ENCODE data around the gene ANKRD33B.
"Not testable (repeated sequence)": the region's sequence is repeated elsewhere in the genome, so short reads cannot be mapped to it uniquely, and the experiment has no call there.

ANKRD33B gene

DNA sequence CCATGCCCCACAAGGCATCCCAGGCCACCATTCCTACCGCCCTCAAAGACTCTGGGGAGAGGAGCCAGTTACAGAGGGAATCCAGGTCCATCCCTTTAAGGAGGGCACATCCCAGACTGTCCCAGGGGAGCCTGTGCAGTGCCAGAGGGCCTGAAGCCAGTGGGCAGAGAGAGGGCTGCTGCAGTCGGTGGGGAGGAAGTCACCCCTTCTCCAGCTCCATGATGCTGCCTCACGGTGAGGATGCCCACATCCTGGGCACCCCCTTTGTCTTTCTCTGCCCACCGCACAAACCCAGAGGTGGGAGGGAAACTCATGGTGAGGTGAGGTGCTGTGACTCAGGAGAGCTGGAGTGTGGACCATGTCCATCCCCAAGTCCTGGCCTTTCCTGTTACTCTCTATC, 26.2 kb upstream of the ANKRD33B start:
- no peak for DNase-seq

- DNase-seq, result no peak
Observed at GRCh38 chr5:10538103-10538788, 25.6 kb upstream of the ANKRD33B start.

DNA sequence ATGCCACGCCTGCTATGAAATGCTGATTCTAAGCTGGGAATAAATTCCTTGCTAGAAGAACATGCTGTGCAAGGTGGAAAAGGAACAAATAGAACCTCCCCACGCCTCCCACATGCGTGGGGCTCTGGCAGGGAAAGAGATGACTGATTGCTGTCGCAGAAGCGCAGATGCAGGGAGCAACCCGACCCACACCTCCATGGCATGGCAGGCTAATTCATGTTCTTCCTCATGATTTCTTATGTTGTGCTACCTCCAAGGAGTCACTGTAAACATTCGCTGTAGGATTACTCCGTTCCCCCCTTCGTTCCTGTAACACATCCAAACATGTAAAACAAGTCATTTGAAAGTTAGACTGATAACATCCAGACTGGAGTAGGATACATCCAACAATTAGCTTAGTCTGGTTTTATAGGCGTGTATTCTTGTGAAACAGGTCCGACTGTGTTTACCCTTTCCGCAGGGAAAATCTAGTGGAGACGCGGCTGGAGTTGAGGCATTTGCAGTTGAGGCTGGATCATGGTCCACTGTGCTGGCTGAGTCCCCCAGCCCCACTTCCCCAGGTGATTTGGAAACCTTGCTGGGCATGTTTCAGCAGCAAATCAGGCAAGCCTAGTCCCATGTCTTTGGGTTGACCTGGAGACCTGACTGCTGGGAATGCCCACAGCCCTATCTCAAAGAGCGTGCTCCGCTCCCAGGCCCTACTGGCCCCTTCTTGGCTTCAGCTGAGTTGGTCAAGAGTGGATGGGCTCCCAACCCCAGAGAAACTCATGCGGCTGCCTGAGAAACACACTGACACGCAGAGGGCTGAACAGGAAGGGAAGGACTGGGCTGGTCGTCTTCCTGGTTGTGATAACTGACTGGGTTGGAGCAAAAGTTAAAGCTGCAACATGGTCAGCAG, 24.8 kb upstream of the ANKRD33B start:
- no peak for DNase-seq

DNA sequence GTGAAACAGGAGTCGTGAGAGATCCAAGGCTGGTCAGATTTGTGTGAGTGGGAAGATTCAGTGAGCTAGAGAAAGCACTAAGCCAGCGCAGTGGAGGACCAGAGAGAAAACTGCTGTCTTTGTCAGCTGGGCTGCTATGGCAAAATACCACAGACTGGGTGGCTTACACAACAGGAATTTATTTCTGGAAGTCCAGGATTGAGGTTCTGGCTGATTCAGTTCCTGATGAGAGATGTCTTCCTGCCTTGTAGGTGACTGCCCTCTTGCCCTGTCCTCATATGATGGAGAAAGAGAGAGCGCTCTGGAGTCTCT, 24.2 kb upstream of the ANKRD33B start:
- DNase-seq, result no peak

GRCh38 chr5:10540036-10540544, 23.8 kb upstream of the ANKRD33B start:
- DNase-seq, result no peak

GRCh38 chr5:10540951-10541646, 22.8 kb upstream of the ANKRD33B start:
- DNase-seq, result no peak

DNA sequence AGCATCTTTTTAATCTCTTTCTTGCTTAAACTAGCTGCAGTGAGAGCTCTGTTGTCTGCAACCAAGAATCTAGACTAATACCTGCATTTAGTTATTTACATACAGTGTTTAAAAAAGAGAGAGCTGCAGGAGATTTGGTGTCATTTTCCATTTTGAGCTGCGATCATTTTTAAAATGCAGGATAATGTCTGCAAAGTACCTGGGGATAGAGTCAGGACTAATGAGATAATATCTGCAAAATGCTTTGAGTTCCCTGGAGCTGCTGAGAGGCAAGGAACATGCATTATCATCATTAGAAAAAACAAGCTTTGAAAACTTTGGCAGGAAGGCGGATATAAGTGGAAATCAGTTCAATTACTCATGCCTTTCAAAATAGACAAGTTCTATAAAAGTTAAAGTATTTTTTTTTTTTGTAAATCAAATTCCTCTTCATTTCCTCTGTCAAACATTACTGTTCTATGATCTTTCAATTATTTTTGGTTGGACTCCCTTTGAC, 21.8 kb upstream of the ANKRD33B start:
- DNase-seq, result no peak

DNA sequence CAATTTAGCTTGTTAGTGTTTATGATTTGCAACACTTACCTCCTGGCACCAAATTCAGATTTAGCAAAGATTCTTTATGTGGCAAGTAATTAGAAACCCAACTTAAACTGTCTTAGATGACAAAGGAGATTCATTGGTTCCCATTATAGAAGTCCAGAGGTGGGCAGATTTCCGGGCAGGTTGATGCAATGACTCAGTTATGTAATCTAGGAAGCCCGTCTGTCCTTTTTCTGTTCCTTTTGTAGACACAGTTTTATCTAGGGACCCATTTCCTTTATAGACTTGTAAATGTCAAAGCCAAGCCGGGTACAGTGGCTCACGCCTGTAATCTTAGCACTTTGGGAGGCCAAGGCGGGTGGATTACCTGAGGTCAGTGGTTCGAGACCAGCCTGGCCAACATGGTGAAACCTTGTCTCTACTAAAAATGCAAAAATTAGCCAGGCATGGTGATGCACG, 20.3 kb upstream of the ANKRD33B start:
- no peak for DNase-seq

GRCh38 chr5:10545084-10545483, 18.8 kb upstream of the ANKRD33B start:
- DNase-seq, result no peak

DNA sequence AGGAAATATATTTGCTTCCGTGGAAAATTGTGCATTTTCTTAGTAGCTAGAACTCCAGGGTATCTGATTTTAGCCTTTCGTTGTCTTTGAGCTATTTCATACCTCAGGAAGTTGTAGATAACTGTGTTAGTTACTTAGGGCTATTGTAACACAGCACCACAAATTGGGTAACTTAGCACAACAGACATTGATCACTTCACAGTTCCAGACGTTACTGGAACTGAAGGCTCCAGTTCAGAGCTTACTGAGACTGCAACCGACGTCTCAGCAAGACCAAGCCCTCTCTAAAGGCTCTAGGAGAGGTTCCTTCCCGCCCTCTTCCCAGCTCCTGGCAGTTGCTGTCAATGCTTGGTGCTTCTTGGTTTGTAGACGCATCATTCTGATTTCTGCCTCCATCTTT, 17.7 kb upstream of the ANKRD33B start:
- no peak for DNase-seq

DNA sequence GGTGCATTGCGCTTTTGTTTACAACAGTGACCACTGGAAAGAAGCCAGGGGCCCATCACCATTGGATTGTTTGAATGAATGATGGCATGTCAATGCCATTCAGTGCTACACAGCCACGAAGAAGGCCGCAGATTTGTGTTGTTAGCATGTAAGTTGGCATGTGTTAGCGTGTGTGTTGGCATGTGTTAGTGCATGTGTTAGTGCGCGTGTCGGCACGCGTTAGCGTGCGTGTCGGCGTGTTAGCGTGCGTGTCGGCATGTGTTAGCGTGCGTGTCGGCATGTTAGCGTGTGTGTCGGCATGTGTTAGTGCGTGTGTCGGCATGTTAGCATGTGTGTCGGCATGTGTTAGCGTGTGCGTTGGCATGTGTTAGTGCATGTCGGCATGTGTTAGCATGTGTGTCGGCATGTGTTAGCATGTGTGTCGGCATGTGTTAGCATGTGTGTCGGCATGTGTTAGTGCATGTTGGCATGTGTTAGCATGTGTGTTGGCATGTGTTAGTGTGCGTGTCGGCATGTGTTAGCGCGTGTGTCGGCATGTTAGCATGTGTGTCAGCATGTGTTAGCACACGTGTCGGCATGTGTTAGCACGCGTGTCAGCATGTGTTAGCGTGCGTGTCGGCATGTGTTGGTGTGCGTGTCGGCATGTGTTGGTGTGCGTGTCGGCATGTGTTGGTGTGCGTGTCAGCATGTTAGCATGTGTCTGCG, 15.3 kb upstream of the ANKRD33B start:
- DNase-seq, result no peak

DNA sequence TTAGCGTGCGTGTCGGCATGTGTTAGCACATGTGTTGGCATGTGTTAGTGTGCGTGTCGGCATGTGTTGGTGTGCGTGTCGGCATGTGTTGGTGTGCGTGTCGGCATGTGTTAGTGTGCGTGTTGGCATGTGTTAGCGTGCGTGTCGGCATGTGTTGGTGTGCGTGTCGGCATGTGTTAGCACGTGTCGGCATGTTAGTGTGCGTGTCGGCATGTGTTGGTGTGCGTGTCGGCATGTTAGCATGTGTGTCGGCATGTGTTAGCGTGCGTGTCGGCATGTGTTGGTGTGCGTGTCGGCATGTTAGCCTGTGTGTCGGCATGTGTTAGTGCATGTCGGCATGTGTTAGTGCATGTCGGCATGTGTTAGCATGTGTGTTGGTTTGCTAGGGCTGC, 14.8 kb upstream of the ANKRD33B start:
- not testable (repeated sequence) for DNase-seq

GRCh38 chr5:10550222-10550995, 13.5 kb upstream of the ANKRD33B start:
- no peak for DNase-seq

DNA sequence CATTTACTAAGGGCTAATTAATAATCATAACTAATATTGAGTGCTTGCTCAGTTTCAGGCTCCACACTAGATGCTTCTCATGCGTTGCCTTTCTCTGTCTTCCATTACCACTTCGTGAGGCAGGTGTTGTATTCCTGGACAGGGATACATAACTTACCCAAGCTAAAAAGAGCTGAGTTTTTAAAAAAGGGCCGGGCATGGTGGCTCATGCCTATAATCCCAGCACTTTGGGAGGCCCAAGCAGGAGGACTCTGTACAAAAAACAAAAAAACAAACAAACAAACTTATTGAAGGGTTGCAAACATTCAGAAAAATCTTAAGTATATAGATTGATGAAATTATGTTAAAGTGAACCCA, 12.1 kb upstream of the ANKRD33B start:
- DNase-seq, result no peak

DNA sequence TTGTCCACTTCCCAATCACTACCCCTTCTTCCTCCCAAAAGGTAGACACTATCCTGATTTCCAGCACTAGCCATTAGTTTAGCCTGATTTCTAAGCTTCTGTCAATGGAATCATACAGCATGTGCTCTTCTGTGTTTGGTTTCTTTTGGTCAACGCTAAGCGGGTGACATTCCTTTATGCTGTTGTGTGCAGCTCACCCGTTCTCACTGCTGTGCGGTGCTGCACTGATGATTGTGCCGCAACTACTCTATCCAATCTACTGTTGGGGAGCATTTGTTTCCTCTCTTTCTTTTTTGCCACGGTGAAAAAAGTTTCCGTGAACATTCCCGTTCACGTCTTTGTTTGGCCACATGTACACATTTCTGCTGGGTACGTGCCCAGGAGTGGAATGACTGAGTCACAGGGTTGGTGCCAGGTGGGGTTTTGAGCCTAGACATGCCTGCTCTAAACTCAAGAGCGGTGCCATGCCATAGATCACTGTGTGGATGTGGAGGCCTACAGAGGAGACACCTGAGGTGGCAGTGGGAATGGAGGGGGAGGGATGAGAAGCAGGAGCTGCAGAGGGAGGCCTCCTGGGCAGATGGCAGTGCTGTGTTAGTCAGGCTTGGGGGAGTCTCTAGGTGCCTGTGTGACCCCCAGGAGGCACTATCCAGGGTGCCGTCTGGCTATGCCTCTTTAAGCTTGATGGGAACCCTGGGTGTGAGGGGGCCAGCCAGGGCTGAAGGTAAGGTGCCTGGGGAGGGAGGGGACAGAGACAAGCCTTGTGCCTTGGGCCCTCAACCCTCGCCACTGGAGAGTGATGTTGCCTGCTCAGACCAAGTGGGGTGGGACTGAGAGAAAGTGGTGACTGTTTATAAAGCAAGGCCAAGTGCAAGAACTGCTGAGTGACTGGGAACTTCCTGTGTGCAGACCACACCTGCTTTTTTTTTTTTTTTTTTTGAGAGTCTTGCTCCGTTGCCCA, 11.4 kb upstream of the ANKRD33B start:
- no peak for DNase-seq

DNA sequence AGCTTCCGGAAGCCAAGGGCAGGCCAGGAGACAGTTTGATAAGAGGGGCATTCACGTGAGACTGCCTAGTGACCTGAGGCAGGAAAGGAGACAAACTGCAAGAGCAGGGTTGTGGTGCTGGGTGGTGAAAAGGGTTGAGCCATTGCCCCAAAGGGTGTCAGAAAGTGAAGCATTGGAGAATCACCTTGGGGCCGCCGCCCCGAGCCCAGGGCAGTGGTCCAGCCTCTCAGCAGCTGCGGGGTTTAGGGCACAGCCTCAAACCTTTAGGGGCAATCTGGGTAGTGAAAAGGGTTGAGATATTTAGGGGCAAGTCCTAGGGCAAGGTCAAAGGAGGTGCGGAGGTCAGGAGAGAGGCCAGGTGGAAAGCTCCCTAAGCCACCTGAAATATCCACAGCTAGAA, 10.4 kb upstream of the ANKRD33B start:
- no peak for DNase-seq

DNA sequence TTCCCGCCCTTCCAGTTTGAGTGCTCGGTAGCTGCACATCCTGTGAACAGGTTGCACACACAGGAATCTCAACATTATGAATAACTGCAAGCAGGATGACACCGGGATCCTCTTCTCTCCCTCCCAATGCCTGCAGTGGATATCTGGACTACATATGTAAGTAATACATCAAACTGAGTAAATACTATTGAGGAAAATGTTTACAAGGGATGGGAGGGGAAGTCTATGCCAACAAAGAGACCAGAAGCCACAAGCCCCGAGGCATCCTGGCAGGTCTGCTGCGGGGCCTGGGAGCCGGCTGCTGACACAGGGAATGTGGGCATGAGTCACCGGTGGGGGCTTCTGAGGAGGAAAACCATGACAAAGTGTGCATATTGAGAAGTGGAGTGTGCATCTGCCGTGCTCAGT, 8.6 kb upstream of the ANKRD33B start:
- DNase-seq, result no peak

DNA sequence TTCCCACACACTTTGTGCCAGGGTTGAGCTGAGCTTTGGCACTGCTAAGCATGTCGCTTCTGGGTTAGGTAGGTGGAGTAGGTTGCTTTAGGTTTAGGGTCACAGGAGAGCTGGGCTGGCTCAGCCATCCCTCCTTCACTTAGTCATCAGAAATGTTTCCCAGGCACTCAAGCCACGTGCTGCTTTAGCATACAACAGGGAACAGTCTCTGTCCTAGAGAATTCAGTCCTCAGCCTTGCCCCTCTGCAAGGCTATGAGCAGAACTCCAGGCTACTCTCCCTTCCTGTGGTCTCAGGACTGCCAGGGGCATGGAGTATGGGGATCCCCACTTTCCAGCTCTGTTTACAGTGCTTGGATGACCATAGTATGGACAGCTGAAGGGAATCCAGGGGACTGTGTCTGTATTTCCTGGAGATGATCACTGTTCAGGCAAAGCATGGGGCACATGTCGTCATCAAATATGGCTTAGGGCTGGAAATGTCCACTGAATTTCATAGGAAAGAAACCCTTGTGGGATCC, 7.5 kb upstream of the ANKRD33B start:
- no peak for DNase-seq

DNA sequence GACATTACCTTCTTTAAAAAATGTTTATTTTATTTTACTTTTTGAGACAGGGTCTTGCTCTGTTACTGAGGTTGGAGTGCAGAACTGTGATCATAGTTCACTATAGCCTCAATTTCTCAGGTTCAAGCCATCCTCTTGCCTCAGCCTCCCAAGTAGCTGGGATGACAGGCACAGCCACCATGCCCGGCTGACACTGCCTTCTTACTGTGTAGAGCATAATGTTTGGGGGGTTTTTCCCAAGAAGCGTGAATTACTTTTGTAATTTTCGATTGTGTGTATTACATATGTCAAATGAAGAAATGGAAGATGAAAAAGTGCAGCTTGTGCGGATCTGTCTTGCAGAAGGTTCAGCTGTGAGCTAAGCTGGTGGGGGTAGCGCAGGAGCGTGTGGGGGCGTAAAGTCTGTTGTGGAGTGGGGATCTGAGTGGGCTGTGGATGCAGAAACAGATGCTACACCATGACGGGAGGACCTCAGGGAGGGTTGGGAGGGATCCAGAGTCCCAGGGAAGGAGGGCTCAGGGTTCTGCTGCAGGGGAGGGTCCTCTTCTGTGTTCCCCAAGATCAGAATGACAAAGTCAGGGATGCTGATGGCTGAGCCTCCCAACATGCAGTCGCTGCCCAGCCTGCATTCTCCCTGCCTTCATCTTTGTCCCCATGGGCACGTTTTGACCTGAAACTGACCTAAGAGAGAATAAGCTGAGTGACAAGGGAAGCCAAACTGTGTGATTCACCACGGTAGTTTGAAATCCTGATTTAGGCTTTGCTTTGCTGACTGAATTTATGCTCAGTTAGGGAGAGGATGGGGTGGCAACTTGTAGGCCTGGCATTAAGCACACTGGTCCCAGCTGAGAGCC, 6.8 kb upstream of the ANKRD33B start:
- DNase-seq, result no peak

DNA sequence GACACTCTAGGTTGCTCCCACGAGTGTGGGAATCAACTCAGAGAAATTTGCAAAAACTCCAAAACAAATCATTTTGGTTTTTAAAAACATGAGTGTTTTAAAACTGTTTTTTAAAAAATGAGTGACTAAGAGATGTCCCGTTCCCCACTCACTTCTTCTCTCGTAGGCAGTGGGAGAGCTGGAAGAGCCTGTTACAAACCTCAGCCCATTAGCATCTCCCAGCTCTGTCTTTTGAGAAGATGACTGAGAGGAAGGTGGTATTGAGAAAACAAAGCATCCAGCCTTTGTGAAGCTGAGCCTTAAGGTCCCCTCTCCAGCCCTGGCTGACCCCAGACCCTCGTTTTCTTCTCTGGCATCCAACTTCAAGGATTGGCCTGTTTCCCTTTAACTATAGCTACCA, 4.7 kb upstream of the ANKRD33B start:
- DNase-seq, result no peak
